NOMO-1 treated with dmso at 0.1 percent for 144 hours (cell line): ENCODE results near the gene PIK3R3.

Experiments used
- DNase-seq: peaks from one replicate; lab custom pipeline; 2025; ENCODE audit not compliant: unreplicated experiment; lab: John Stamatoyannopoulos, UW

PIK3R3 gene

DNA sequence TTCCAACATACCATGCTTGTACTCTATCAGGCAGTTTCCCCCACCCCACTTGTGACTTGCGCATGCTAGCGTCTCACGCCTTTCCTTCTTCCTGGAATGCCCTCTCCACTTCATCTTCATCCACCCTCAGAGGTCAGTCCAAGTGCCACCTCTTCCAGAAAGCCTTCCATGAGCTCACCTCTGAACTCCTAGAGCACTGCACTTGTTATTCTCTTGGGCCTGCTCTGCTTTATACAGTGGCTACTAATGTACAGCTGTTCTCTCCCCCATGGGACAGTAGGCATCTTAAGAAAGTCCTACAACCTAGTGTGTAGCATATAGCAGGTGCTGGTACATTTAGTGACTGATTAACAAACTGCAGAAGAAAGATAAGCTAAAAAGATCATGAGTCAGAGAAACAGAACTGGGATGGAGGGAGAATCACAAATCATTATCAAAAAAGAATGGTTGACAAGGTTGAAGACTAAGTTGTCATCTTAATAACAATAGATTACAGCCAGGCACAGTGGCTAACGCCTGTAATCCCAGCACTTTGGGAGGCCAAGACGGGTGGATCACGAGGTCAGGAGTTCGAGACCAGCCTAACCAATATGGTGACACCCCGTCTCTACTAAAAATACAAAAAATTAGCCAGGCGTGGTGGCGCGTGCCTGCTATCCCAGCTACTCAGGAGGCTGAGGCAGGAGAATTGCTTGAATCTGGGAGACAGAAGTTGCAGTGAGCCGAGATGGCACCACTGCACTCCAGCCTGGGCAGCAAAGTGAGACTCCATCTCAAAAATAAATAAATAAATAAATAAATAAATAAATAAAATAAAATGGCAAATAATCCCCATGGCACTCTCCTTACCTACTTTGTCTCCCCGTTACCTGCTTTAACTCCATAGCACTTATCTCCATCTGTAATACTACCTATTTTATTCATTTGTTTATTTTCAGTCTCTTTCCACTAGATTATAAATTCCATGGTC lies 26.2 kb upstream of the PIK3R3 start:
- DNase-seq, result no peak

DNA sequence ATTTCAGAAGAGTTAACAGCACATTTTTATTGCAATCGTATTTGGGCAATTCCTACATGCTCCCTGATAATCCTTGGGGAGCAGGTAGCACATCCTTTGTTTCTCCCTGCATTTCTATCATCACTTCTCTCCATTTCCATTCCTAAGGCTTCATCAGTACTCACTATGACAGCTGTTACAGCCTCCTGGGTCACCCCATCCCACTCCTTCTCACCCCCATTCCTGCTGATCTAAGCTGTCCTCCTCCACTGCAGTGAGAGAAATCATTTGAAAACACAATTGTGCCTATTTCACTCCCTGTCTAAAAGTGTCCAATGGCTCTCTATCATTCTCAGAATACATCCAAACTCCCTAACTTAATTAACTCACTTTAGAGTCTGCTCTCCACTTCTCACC lies 25.5 kb upstream of the PIK3R3 start:
- no peak for DNase-seq

DNA sequence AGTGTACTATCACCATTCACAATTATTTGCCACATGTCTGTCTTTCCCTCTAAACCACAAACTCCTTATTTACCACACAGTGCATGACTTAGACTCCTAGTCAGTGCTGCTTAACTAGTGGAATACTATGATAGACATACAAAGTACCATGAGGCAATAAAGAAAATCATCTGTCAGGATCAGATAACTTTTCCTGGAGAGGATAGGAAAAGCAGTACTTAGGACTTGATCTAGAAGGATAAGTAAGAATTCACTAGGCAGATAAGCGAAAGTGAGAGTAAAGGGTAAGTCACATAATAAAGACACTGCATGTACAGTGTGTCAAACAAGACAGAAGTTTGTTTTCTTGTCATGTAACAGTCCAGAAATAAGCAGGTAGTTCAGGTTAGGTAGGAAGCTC lies 21.3 kb upstream of the PIK3R3 start:
- no peak for DNase-seq

DNA sequence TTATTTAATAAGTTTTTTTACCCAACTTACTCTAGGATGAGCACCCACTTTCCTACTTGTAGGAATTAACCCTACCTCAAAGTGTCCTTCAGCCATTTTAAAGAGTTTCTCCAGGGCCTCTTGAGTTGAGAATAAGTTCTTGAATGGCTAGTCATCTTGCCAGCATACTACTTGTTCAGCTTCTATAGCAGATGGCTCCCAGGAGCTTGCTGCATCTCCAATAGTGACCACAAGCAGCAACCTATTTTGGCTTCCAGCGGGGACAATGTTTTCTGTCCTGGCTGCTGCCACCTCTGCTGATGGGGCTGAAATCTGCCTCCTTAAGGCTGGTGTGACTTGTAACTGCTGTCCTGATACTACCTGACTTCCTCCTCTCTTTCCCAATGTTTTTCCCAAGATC lies 20.8 kb upstream of the PIK3R3 start:
- DNase-seq, result no peak

DNA sequence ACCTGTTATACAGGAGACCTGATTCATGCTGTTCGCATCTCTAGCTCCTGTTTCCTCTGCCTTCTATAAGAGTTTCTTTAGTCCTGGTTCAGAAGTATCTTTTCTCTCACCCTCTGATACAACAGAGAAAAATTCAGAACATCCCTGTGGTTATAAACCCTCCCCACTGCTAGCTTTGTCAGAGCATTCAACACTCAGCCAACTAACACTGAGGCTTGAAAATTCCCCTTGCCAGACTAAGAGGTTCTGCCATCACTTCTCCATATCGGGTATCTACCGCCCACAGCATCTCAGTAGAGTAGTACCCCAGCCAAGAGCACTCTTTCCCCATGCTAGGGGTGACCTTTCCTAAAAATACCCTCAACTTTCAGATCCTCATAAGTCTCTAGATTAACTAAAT lies 19.6 kb upstream of the PIK3R3 start:
- DNase-seq, result no peak

DNA sequence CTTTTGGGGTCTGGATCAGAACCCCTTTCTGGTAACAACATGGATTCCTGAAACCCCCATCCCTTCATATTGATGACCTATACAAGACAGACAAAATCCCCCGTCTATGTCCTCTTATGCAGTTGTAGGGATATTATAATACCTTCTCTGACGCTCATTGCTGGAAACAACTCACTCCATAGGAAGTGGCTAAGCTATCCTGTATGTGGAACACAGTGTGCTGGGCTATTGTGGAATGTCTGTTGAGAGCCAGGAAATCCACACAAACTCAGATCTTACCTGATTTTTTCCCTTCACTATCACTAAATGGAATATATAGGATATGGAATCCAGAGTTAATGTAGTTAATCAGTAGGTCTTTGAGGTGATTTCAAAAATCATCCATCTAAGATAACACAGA lies 17.7 kb upstream of the PIK3R3 start:
- no peak for DNase-seq

DNA sequence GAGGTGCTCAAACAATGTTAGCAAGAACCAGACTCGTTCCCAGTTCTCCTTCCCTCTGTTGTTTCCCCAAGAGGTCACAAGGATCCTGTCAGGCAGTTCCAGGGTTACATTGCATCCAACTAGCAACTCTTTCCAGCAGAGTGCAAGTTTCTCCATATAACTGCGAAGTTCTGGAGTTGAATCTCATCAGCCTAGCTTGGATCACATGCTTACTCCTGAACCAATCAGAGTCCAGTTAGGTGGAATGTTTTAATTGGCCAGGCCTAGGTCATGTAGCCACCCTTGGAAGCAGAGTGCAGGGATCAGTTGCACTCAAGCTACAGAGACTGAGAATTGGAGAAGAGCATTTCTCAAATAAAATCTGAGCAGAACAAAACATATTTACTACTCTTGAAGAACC lies 15.9 kb upstream of the PIK3R3 start:
- no peak for DNase-seq

DNA sequence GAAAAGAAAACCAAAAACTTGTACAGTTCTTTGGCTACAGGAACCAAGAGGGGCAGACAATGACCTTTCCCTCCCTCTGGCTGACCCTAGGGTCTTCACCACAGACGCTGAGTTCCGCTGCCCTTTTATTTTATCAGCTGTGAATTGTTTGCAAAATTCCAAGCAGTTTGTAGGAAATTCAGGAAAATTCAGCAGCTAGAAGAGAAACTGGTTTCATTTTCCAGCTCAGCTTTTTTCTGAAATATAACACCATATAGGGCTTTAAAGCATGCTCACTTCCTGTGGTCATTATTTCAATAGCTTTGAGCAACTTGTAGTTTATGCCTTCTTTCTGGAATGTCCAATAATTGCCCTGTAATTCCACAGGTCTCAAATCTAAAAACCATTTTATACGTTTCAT lies 5.5 kb upstream of the PIK3R3 start:
- no peak for DNase-seq

DNA sequence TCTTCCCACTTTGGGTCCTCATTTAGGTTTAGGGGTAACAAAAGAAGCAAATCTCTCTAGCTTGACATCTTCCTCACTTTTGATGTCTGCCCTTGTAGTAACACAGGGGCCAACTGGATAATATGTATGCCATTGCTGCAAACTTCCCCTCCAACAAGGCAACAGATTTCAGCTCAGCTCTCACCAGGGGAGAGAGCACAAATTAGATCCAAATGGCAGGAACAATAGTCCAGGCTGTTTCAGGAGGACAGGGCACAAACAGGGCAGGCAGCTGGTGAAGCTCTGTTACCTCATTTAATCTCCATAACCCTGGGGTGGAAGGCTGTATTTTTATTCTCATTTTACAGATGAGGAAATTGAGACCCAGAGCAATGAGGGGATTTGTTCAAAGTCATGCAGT lies 4.3 kb upstream of the PIK3R3 start:
- DNase-seq, result no peak

DNA sequence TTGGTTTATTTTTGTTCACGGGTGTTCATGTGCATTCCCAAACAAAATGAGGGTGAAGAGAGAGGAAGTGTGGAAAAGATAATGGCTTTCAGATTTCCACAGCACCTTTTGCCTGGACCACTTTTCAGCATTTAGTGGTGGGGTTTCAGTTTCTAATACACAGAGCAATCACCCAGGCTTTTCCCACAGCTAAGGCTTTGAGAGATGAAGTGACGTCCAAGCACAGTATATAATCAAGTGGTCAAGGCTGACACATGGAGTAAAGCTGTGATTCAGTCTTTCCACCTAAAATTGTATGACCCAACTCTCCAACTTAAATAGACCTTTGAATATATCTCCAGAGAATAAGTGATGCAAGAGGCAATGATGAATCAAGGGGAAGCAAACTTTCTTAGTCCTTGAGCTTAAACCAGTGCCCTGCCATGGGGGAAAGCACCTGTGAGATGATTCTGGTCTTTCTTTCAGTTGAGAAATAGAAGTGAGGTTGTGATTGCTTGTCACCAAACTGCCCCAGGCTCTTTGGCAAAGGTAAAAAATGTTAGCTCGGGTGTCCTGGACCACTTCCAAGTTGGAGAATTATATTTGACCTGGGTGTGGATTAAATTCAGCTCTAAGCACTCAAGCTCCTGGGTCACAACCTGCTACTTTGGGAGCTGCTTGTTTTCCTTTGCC lies 2.4 kb upstream of the PIK3R3 start:
- no peak for DNase-seq

DNA sequence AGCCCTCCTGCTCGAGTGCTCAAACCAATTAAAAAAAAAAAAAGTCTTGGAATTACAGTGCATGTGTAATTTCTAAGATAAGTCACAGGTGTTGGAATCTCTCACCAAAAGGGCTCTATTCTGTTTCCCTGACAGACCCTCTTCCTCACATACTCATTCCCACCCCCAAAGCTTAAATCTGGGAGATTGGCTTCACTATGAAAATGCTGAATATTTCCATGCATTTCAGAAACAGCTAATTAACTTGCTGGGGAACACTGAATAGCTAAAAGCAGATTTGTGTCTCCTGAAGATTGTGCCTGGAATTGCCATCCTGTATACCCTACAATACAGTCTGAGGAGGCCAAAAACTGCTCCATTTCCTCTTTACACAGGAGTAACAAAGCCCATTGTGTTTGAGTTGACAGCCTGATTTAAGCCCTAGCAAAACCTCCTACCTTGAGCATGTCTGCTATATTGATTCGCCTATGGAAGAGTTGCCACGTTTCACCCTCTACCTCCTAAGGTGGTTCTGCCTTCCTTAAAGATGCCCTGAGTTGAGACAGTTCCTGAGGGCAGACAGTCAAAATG lies 1.4 kb upstream of the PIK3R3 start:
- DNase-seq, result no peak

DNA sequence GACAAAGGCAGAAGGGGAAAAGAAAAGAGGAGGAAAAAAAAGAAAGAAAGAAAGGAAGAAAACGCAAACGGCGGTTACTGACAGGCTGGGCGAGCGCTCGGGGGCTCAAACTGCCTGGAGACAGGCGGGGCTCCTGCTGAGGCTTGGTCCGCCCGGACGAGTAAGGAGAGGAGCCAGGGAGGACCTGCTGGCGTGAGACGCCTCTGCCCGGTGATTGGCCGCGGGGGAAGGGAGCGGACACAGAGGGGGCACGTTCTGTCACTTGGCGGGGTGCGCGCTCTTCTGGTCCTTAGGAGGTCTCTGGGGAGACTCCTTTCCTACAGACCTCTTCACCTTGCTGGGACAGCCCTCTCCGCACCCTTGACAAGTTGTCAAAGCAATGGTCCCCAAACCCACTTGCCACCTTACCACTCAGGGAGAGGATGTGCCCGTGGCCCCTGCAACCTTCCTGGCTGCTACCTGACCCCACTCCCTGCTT lies 791 bp upstream of the PIK3R3 start:
- no peak for DNase-seq

DNA sequence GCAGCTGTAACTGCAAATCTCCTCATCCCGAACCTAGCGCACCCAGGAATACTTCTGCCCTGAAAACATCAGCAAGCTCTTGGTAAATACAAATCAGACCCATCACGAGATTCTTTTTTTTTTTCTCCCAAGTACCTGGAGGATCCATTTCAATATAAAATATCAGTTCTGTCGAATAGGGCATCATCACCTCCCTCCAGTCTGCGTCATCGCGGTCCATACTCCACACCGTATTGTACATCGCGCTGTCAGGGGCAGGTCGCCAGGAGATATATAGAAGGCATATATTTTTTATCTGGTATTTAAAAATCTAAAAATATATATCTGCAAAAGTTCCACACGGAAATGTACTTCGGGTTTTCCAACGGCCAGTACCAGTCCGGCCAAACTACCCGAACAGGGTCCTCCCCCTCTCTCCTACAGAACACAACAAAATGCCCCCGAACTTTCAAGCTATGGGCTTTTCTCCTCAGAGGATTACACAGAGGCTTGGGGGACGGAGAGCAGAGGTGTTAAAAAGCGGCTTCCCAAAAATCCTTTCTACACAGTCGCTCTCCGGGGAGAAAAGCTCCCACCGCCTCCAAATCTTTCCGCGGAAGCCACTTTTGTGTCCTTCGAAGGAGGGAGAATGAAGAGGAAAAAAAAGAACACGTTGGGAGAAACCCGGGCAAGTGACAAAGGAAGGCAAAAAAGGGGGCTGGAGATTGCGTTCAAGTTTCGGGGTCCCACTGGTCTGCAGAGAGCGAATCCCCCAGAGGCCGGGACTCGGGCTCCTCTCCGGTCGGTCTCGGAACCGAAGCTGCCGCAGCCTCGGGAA lies 509 bp downstream of the PIK3R3 start:
- DNase-seq, result no peak

DNA sequence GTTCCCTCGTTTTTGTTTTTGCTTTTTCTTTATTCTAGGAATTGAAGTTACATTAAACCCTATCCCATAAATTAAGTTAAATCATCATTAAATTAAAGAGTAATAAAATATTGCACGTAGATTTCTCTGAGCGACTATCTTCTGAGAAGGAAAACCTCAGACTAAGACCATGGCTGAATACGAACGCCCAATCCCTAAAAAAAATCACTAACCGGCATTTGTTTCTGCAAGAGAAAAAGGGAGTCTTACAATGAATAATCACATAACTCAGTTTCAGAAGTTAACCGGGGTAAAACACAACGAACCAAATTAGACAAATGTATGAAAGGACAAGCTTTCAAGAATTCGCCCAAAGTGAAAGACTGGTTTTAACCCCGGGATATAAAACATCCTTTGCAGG lies 1.3 kb downstream of the PIK3R3 start:
- no peak for DNase-seq

DNA sequence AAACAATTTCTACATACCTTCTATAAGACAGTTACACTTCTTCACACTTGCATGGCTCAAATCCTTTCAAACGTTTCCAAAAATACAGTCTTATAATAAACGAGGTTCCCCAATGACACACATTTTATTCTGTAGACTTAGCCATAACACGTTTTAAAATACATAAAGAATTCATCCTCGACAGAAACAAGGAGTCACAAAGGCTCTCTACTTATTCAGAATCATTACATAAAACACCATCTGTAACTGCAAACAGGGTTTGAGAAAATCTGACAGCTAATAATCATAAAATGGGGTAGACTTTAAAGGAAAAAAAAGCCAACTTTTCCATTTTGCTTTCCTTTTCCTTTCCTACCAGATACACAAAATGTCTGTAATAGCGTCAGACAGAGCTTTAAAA lies 1.8 kb downstream of the PIK3R3 start:
- DNase-seq, result no peak

DNA sequence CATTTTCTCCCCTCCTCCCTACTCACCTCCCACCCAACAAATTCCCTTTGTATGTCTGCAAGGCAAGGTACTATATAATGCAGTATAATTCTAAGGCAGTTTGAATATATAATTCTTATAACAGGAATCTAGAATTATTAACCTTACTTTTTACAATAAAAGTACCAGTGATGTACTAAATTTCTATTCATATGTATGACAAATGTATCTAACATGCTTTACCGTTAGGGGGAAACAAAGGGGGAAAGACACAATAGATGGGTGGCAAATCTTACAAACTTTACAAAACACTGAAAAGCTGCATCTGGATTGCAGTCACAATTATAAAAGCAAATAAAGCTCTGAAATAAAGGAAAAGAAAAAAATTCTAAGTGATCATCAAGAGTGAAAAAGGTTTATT lies 2.3 kb downstream of the PIK3R3 start:
- no peak for DNase-seq

DNA sequence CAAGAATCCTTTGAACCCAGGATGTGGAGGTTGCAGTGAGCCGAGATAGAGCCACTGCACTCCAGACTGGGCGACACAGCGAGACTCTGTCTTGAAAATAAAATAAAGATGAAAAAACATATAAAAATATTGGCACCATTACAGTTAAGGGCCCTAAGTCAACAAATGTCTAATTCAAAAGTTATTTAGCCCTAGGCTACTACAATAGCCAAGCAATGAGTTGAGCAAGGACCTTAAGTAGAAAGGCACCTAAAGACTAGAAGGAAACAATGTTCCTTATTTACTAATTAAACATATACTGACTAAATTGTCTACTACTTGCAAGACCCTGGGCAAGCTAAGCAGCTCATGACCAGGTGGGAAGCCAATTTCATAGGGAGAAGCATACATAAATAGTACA lies 4.1 kb downstream of the PIK3R3 start:
- DNase-seq, result no peak

DNA sequence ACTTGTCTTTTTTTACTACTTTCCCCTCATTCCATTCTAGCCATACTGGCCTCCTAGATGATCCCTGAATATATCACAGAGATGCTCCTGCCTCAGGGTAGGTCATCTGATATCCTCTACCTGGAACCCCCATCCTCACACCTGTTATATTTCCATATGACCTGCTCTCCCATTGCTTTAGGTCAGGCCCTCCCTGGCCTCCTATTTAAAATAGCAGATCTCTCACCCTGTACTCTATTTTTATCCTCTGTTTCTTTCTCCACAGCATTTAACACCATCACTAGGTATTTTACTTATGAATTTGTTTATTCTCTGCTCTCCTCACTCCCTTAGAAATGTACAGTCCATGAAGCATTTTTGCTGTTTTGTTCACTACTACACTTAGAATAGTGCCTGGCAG lies 13.6 kb downstream of the PIK3R3 start:
- no peak for DNase-seq

DNA sequence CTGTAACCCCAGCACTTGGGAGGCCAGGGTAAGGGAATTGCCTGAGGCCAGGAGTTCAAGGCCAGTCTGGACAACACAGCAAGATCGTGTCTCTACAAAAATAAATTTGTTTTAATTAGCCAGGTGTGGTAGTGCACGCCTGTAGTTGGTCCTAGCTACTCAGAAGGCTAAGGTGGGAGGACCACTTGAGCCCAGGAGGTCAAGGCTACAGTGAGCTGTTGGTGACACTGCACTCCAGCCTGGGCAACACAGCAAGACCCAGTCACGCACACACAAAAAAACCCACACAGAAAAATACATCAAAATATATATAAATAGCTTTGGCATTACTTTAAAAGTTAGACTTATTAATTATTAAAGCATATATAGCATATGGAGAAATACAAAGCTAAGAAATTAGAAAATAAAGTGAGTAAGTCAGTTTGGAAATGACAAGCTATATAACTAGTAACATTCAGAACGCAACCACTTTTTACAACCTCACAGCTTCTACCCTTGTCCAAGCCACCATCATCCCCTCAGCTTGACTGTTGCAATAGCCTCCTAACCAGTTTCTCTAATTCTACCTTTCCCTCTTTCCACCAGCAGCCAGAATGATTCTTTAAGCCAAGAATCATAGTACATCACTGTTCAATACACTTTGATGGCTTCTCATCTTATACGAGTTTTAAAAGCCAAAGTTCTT lies 14.5 kb downstream of the PIK3R3 start:
- no peak for DNase-seq

DNA sequence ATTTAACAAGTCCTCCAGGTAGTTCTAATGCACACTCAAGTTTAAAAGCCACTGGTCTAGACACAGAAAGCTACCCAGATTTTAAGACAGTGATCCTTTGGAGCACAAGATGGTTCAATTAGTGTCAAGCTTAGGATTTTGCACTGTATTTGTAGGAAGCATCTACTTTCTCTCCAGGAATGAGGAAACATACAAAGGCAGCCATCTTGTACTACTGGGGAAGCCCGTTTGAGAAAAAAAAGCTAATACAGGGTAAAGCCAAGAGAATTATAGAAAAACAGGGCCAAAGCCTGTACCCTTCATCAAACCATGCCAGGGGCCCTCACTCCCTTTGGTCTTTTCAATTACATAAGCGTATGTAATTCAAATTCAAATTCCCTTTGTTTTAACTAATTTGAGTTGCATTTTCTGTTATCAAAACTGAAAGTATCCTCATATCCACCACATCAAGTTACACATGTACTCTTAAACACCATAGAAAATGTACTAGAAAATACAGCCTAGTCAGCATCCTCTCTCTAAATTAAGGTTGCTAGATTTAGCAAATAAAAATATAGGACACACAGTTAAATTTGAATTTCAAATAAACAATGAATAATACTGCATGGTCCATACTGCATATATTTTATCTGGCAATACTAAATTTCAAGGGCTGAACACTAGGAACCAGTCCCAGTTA lies 17.4 kb downstream of the PIK3R3 start:
- no peak for DNase-seq
